ENCODE measurements around the gene PET100.

- TF ChIP-seq POLR2A (IDR thresholded peaks at IDR 0.05) (no peak), CTCF (IDR thresholded peaks at IDR 0.05 in 4 of 5, conservative IDR thresholded peaks at IDR 0.05 in 1 of 5) (no peak)
Measured at GRCh38 chr19:7631577-7631976, 2.0 kb downstream of the PET100 start.

Measured in gastrocnemius medialis (tissue), 4 donors.